ENCODE data around the gene ZNF546.
A peak's percentile ranks its signal among the peaks of the same experiment; 100 is the strongest.

ZNF546 gene

DNA sequence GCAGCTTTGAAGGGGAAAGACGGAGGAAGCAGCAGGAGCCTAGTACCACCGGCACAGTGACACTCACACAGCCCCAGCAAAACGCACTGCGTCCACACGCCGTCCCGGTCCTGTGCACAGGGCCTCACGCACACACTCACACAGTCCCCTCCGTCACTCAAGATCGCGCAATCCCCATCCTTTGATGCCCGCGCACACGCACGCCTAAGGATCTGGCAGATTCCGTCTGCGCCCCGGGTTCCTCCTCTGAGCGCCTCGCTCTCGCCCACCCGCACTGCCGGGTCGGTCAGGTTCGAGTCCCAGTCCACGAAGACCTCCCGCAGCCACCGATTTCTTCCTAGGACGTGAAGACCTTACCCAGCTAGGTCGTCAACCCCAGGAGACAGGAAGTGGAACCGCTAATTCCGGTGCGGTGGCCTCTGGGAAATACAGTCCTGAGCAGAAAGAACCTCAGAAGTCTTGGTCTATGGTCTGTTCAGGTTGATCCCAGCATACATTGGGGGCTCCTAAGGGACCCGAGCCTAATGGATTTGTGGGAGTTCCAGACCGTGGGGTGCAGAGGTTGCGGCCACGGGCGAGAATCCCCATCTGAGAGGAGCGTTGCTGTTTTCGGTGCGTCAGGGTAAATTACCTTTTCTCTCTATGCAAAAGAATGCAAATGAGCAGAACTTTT lies 59.1 kb downstream of the ZNF546 start, which contains the start of gene ZNF780B:
ZNF780B (minus strand) TSS at position 400 of the 673 bp plus-strand sequence. CDS start 5,899 bp downstream, outside the sequence.
- peak; percentile 29 for DNase-seq (ENCODE audit: low read depth, low spot score)

DNA sequence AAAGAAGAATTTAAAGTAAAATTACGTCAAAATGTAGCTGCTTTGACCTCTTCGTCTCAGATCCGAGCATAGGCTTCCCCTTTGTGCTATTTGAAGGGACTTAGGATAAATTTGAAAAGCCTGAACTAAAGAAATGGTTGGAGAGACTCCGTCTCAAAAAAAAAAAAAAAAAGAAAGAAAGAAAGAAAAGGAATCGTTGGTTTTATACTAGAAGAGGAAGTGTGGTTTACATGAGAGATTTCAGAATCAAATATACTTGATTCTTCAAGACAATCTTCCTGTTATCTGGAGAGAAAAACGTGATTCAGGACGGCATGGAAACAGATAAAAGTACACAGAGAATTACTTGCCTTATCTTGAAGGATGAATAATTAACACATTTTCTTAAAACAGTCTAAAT lies 59.6 kb downstream of the ZNF546 start:
- DNase-seq (ENCODE audit: low read depth, low spot score), result no peak

DNA sequence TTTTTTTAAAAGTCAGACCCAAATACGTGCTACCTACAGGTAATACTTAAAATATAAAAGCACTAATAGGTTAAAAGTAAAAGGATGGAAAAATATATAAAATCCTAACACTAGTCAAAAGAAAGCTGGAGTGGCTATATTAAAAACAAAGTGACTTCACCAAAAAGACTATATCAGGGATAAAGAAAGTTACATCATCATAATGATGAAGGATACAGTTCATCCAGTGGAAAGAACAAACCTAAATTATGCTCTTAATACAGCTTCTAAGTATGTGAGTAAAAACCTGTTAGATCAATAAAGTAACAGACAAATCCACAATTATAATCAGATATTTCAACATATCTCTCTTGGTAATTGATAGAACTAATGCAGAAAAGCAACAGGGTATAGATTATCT lies 60.3 kb downstream of the ZNF546 start:
- DNase-seq (ENCODE audit: low read depth, low spot score), result no peak

DNA sequence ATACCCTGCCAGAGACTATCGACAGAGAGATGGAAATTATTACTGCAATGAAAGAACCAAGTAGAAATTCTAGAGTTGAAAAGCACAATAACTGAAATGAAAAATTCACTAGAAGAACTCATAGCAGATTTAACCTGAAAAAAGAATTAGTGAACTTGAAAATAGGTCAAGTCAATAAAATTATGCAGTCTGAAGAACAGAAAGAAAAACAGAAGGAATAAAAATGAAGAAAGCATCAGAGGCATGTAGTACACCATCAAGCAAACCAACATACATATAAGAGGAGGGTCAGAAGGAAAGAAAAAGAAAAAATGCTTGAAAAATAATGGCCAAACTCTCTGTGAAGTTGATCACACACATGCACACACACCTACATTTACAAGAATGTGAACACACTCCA lies 62.8 kb downstream of the ZNF546 start:
- DNase-seq (ENCODE audit: low read depth, low spot score), result no peak

DNA sequence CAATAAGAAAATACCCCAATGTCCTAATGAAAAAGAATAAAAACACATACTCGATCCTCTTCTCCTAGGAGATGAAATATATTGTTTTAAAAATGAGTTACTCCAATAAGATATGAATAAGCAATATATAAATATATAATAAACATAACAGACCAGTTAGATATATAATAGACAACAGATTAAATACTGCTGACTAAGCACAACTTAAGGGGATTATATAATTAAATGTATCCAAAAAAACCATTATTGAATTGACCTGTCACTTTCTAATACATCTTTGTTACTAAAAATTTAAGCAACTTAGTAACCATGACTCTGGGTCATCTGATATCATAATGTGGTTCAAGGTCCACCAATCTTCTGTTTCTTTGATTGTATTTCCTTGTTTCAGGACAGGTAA lies 73.2 kb downstream of the ZNF546 start:
- DNase-seq (ENCODE audit: low read depth, low spot score), result no peak

Data from activated naive CD8-positive, alpha-beta T cell treated with anti-CD3 and anti-CD28 coated beads, Interleukin-2, amount 50 U/mL, for 16 hours (primary cell).